B cell (primary cell): Measurements from ENCODE around the gene TMEM231. TPM values are rescaled to one million over a fixed set of nuclear protein-coding genes. Genes with fewer than 3 reads are reported as not detected.
A peak's percentile ranks its signal among the peaks of the same experiment; 100 is the strongest.
"Not testable (repeated sequence)": the region's sequence is repeated elsewhere in the genome, so short reads cannot be mapped to it uniquely, and the experiment has no call there.

ENCODE experiments used
- ATAC-seq: fragments of 200-7000 bp; cut with Tn5 transposase; one replicate; pipeline ENCODE4 v1.10.0; 2021; ENCODE audit warnings: low read depth, mild to moderate bottlenecking, moderate number of reproducible peaks, moderate library complexity
- CTCF ChIA-PET: fragments of 350-600 bp; sonication (Branson Sonifier 250); formaldehyde crosslinking; loops from one replicate; lab custom pipeline; 2021; ENCODE audit warnings: antibody characterized with exemption, inconsistent platforms; lab: Charles Lee
- POLR2A ChIA-PET: fragments of 350-600 bp; sonication (Branson Sonifier 250); formaldehyde crosslinking; loops from one replicate; lab custom pipeline; 2021; ENCODE audit warnings: antibody characterized with exemption; lab: Charles Lee
- DNase-seq: peaks from one replicate; pipeline ENCODE4 v3.0.0; 2013
- H2AFZ ChIP-seq: 2 replicates; pipeline ENCODE4 v1.6.1; 2012; ENCODE audit warnings: mild to moderate bottlenecking, low read depth, low read length; ENCODE audit not compliant: insufficient read depth, poor library complexity, severe bottlenecking
- H3K27ac ChIP-seq, 2 donors: 1 replicate in 1 of 2; 2 replicates in 1 of 2; pipeline ENCODE4 v1.5.1; 2012 to 2013; ENCODE audit warnings: low read length in 2 of 2, mild to moderate bottlenecking in 2 of 2, moderate library complexity in 1 of 2
- H3K27me3 ChIP-seq, 4 experiments: fragments of 200-600 bp in 1 of 4; sonication (generic) in 1 of 4; replicated peaks in 1 of 4; 1 replicate in 2 of 4; 2 replicates in 2 of 4; pipeline versions ENCODE4 v1.6.1 to v1.7.0; 2013 to 2016; ENCODE audit warnings: low read length in 3 of 4, mild to moderate bottlenecking in 2 of 4, mixed read lengths in 1 of 4, moderate library complexity in 1 of 4; ENCODE audit not compliant: insufficient read depth in 4 of 4, control insufficient read depth in 3 of 4; ENCODE audit errors: control extremely low read depth in 1 of 4
- H3K36me3 ChIP-seq, 2 experiments: replicated peaks in 1 of 2; 1 replicate in 1 of 2; 2 replicates in 1 of 2; pipeline versions ENCODE4 v1.6.1 to v1.7.1; 2013; ENCODE audit warnings: low read length in 1 of 2; ENCODE audit not compliant: insufficient read depth in 2 of 2, control insufficient read depth in 1 of 2; ENCODE audit errors: control extremely low read depth in 1 of 2, extremely low read depth in 1 of 2
- H3K4me1 ChIP-seq, 2 donors: fragments of 200-600 bp in 1 of 2; sonication (generic) in 1 of 2; 1 replicate in 1 of 2; 2 replicates in 1 of 2; pipeline versions ENCODE4 v1.5.1 to v1.6.1; 2013 to 2017; ENCODE audit warnings: low read length in 2 of 2; ENCODE audit not compliant: control insufficient read depth in 2 of 2, insufficient read depth in 2 of 2
- H3K4me2 ChIP-seq: replicated peaks from 2 replicates; pipeline ENCODE3; 2012; ENCODE audit warnings: mild to moderate bottlenecking, low read depth, low read length; ENCODE audit not compliant: poor library complexity, severe bottlenecking
- H3K4me3 ChIP-seq, 5 experiments: fragments of 200-600 bp in 1 of 5; sonication (generic) in 1 of 5; 1 replicate in 3 of 5; 2 replicates in 2 of 5; pipeline versions ENCODE4 v1.5.1 to v1.7.0; 2011 to 2016; ENCODE audit warnings: low read length in 4 of 5, mild to moderate bottlenecking in 4 of 5, low read depth in 2 of 5, control low read depth in 1 of 5, moderate library complexity in 1 of 5; ENCODE audit not compliant: insufficient read depth in 1 of 5; ENCODE audit errors: control extremely low read depth in 1 of 5, extremely low read depth in 1 of 5
- H3K79me2 ChIP-seq: fragments of 200-600 bp; sonication (generic); one replicate; pipeline ENCODE4 v1.6.0; 2016; ENCODE audit warnings: low read length; ENCODE audit not compliant: control insufficient read depth, insufficient read depth
- H3K9ac ChIP-seq: fragments of 200-600 bp; sonication (generic); 2 replicates; pipeline ENCODE4 v1.6.1; 2017; ENCODE audit warnings: mild to moderate bottlenecking, low read length, moderate library complexity
- H3K9me3 ChIP-seq, 3 donors: one replicate each; pipeline versions ENCODE4 v1.6.1 to v1.7.1; 2013; ENCODE audit warnings: low read length in 2 of 3; ENCODE audit not compliant: control insufficient read depth in 2 of 3, insufficient read depth in 1 of 3; ENCODE audit errors: control extremely low read depth in 1 of 3
- H4K20me1 ChIP-seq: 2 replicates; pipeline ENCODE4 v1.6.0; 2012; ENCODE audit warnings: mild to moderate bottlenecking, low read length; ENCODE audit not compliant: insufficient read depth, control insufficient read depth, poor library complexity, severe bottlenecking
- H3K27ac Mint-ChIP-seq: one replicate; pipeline ENCODE4 v1.8.0; 2021; ENCODE audit warnings: mixed read lengths
- H3K27me3 Mint-ChIP-seq: one replicate; pipeline ENCODE4 v1.8.0; 2021; ENCODE audit warnings: mixed read lengths
- H3K4me1 Mint-ChIP-seq: one replicate; pipeline ENCODE4 v1.8.0; 2021; ENCODE audit warnings: mixed read lengths
- H3K4me3 Mint-ChIP-seq: one replicate; pipeline ENCODE4 v1.8.0; 2021; ENCODE audit warnings: mixed read lengths
- H3K9me3 Mint-ChIP-seq: one replicate; pipeline ENCODE4 v1.8.0; 2022; ENCODE audit warnings: mixed read lengths; ENCODE audit not compliant: insufficient read depth
- EZH2 ChIP-seq: IDR thresholded peaks from 2 replicates; pipeline ENCODE4 v1.6.1; 2012; ENCODE audit warnings: borderline replicate concordance, low read depth, mild to moderate bottlenecking, moderate library complexity, low read length; ENCODE audit not compliant: insufficient read depth, poor library complexity, severe bottlenecking
- WGBS: methylation state at CpG from one replicate; pipeline ENCODE4 v1.1.5; 2013; ENCODE audit warnings: missing lambda C conversion rate; ENCODE audit not compliant: insufficient coverage; 5-methylcytosine and 5-hydroxymethylcytosine counted together
- intact Hi-C: fragments of 100-400 bp; cut with micrococcal nuclease; formaldehyde crosslinking; loops from one replicate; pipeline ENCODE4 v1.10.0; 2022
- polyA plus RNA-seq: library from polyadenylated mRNA; depleted of rRNA; stranded (reverse); fragments of >200 nt; gene quantifications from 2 replicates; pipeline ENCODE4 v1.2.3, GENCODE V29; 2012
- total RNA-seq, 2 donors: library from RNA; stranded (reverse); fragments of 120-200 nt in 1 of 2; gene quantifications; 1 replicate in 1 of 2; 2 replicates in 1 of 2; pipeline versions ENCODE4 v1.2.3 to v1.2.4, GENCODE V29; 2013 to 2022
- TF ChIP-seq, protein P1 (sequence below): fragments of 200-600 bp; IDR thresholded peaks from one replicate; pipeline ENCODE4 v1.8.0; 2022; ENCODE audit warnings: antibody characterized with exemption, mild to moderate bottlenecking

Gene TMEM231
- total and polyA plus RNA-seq, 2 donors (not counting 1 experiment from before 2014, with no cell fraction given): 4.2 to 6.0 TPM

DNA sequence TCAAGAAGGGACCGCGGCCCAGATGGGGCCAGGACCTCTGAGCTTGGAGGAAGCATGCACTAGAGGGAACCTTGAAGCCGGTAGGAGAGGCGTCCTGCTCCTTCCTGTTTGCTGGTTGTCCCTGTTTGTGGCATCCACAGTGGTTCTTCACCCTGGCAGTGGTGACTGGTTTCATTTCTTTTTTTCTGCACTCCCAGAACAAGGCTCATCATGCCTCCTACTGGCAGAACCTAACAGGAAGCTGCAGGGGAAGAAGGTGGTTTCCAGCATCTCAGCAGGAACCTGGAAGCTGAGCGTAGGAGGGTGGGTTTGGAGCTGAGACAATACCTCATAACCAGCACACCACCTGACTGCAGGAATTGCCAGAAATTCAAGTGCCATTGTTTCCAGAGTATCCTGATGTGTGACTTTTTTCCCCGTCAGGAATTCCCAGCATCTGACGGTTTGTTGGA, 5.8 kb downstream of the TMEM231 start:
- no peak overlapping the region for H3K4me3 ChIP-seq
- H3K79me2 ChIP-seq: no peaks in the 10 kb centered on the region
- TF ChIP-seq EZH2: no peak
- TF ChIP-seq, protein P1, sequence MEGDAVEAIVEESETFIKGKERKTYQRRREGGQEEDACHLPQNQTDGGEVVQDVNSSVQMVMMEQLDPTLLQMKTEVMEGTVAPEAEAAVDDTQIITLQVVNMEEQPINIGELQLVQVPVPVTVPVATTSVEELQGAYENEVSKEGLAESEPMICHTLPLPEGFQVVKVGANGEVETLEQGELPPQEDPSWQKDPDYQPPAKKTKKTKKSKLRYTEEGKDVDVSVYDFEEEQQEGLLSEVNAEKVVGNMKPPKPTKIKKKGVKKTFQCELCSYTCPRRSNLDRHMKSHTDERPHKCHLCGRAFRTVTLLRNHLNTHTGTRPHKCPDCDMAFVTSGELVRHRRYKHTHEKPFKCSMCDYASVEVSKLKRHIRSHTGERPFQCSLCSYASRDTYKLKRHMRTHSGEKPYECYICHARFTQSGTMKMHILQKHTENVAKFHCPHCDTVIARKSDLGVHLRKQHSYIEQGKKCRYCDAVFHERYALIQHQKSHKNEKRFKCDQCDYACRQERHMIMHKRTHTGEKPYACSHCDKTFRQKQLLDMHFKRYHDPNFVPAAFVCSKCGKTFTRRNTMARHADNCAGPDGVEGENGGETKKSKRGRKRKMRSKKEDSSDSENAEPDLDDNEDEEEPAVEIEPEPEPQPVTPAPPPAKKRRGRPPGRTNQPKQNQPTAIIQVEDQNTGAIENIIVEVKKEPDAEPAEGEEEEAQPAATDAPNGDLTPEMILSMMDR: no peak
- ChIA-PET POLR2A (interaction anchor here (0.5 to 0.7 kb wide), 4 partner anchors 10 to 214 kb away, joined by 3 to 4 read pairs (median 3); no protein-coding TSS in a partner anchor), CTCF (interaction anchor here (0.6 to 1.9 kb wide), 9 partner anchors 13 to 97 kb away, joined by 3 to 11 read pairs (median 4); partner anchors contain the start of genes ADAT1, KARS1 and TERF2IP)
- peak; percentile 74 for DNase-seq
- no peak overlapping the region for H3K27ac Mint-ChIP-seq
- H3K4me1 Mint-ChIP-seq: peaks cover 12% of the 10 kb centered on the region
- peaks cover 8 to 13% of the 10 kb centered on the region in 2 donors for H3K4me1 ChIP-seq
- H3K27me3 ChIP-seq: peaks cover 0 to 6% (median 0%) of the 10 kb centered on the region in 4 experiments
- H3K4me3 Mint-ChIP-seq: no peak overlapping the region
- intact Hi-C loops: loop anchor here (1.0 kb wide), 1 partner anchor 33 kb away; no protein-coding TSS in a partner anchor
- no peak overlapping the region for H3K27ac ChIP-seq
- H3K27me3 Mint-ChIP-seq: no peaks in the 10 kb centered on the region
- H3K9ac ChIP-seq: no peak overlapping the region
- H2AFZ ChIP-seq: peak overlapping the region; percentile 43
- WGBS: 42% methylated on average over 4 of the region's 7 CpGs
- no peaks in the 10 kb centered on the region for H3K9me3 ChIP-seq
- peak; percentile 80 for ATAC-seq
- H4K20me1 ChIP-seq: no peaks in the 10 kb centered on the region
- no peaks in the 10 kb centered on the region for H3K9me3 Mint-ChIP-seq
- peak overlapping the region; percentile 26 for H3K4me2 ChIP-seq
- no peaks in the 10 kb centered on the region for H3K36me3 ChIP-seq

DNA sequence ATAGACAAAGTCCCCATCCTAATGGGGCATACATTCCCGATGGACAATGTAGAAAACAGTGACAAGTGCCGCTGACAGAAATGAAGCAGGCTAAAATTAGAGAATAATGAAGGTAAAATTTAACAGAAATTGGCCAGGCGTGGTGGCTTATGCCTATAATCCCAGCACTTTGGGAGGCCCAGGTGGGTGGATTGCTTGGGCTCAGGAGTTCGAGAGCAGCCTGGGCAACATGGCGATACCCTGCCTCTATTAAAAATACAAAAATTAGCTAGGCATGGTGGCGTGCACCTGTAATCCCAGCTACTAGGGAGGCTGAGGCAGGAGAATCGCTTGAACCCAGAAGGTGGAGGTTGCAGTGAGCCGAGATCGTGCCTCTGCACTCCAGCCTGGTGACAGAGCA, 7.6 kb downstream of the TMEM231 start:
- H3K36me3 ChIP-seq, ATAC-seq: not testable (repeated sequence)
- WGBS: 100% methylated on average over 2 of the region's 9 CpGs

More for the DNA sequence above, 7.6 kb downstream of the TMEM231 start:
- POLR2A ChIA-PET, H3K27ac Mint-ChIP-seq, intact Hi-C loops, H3K4me1 ChIP-seq, H3K4me2 ChIP-seq, H3K9me3 ChIP-seq, H3K27ac ChIP-seq, H3K27me3 ChIP-seq, H4K20me1 ChIP-seq, DNase-seq, H3K9me3 Mint-ChIP-seq, H3K4me3 ChIP-seq, H3K9ac ChIP-seq, H2AFZ ChIP-seq, CTCF ChIA-PET, H3K79me2 ChIP-seq, H3K4me1 Mint-ChIP-seq, H3K4me3 Mint-ChIP-seq, H3K27me3 Mint-ChIP-seq: not testable (repeated sequence)
